Measurements from ENCODE around the gene SNX32.

SNX32 gene

GRCh38 chr11:65860278-65861164, 26.8 kb downstream of the SNX32 start, which contains the start of gene MUS81 (continued):
- peak; percentile 70; the same call in 1 of the 2 replicates for TF ChIP-seq ZNF639 (tag by site-specific recombination; IDR thresholded peaks at IDR 0.05)
- peak; percentile 100 for TF ChIP-seq ZBTB8A (tag by site-specific recombination; IDR thresholded peaks at IDR 0.05)
- peak; percentile 94 for TF ChIP-seq PATZ1 (tag by site-specific recombination; IDR thresholded peaks at IDR 0.05)
- TF ChIP-seq ZNF184 (tag by site-specific recombination; IDR thresholded peaks at IDR 0.05): 0 out of 2 replicates have a peak, but pooled peaks have one; percentile 46
- peak; percentile 59; the same call in 1 of the 2 replicates for TF ChIP-seq ZNF777 (tag by site-specific recombination; IDR thresholded peaks at IDR 0.05; ENCODE audit: borderline replicate concordance)
- TF ChIP-seq ZBTB49 (tag by site-specific recombination; IDR thresholded peaks at IDR 0.05; ENCODE audit: low read depth): no peak
- no peak for TF ChIP-seq ZNF23 (tag by site-specific recombination; IDR thresholded peaks at IDR 0.05; ENCODE audit: borderline replicate concordance)
- TF ChIP-seq ZNF391 (tag by site-specific recombination; IDR thresholded peaks at IDR 0.05; ENCODE audit: borderline replicate concordance, low read depth): no peak
- no peak for TF ChIP-seq ZNF157 (tag by site-specific recombination; IDR thresholded peaks at IDR 0.05)
- TF ChIP-seq ZNF664 (tag by site-specific recombination; IDR thresholded peaks at IDR 0.05): no peak
- no peak for TF ChIP-seq ZNF510 (tag by site-specific recombination; IDR thresholded peaks at IDR 0.05; ENCODE audit: insufficient replicate concordance)
- TF ChIP-seq ZNF394 (tag by site-specific recombination; IDR thresholded peaks at IDR 0.05; ENCODE audit: borderline replicate concordance): peak; percentile 64; the same call in 1 of the 2 replicates
- no peak for TF ChIP-seq ZNF350 (tag by site-specific recombination; IDR thresholded peaks at IDR 0.05)
- no peak for TF ChIP-seq SALL2 (tag by site-specific recombination; IDR thresholded peaks at IDR 0.05; ENCODE audit: borderline replicate concordance)
- no peak for TF ChIP-seq ZNF473 (tag by site-specific recombination; IDR thresholded peaks at IDR 0.05)
- peak; percentile 68; the same call in 1 of the 2 replicates for TF ChIP-seq ZNF24 (tag by site-specific recombination; IDR thresholded peaks at IDR 0.05)
- TF ChIP-seq PRDM10 (tag by site-specific recombination; IDR thresholded peaks at IDR 0.05): peak; percentile 73; the same call in 1 of the 2 replicates
- TF ChIP-seq HOXC10 (CRISPR knock-in tag; IDR thresholded peaks at IDR 0.05): no peak
- TF ChIP-seq BCL11B (tag by site-specific recombination; IDR thresholded peaks at IDR 0.05; ENCODE audit: low read depth): peak; percentile 17; the same call in 1 of the 2 replicates
- TF ChIP-seq ZBTB20 (tag by site-specific recombination; IDR thresholded peaks at IDR 0.05): peak; percentile 88
- TF ChIP-seq ZBTB26 (tag by site-specific recombination; optimal IDR thresholded peaks at IDR 0.05): peak; percentile 51
- TF ChIP-seq ZNF544 (tag by site-specific recombination; IDR thresholded peaks at IDR 0.05): no peak
- TF ChIP-seq KLF10 (tag by site-specific recombination; IDR thresholded peaks at IDR 0.05): peak; percentile 99
- peak; percentile 84 for TF ChIP-seq KLF1 (tag by site-specific recombination; IDR thresholded peaks at IDR 0.05)
- peak; percentile 96 for TF ChIP-seq ZNF335 (tag by site-specific recombination; conservative IDR thresholded peaks at IDR 0.05)
- no peak for TF ChIP-seq ZNF555 (tag by site-specific recombination; conservative IDR thresholded peaks at IDR 0.05)
- TF ChIP-seq GLI4 (tag by site-specific recombination; IDR thresholded peaks at IDR 0.05): no peak; the same call in 1 of the 2 replicates
- no peak for TF ChIP-seq ZNF174 (tag by site-specific recombination; IDR thresholded peaks at IDR 0.05)
- TF ChIP-seq ZNF175 (tag by site-specific recombination; IDR thresholded peaks at IDR 0.05): no peak

All from HEK293 (cell line).